NCI-H2107 (cell line): ENCODE measurements around the gene PADI4.
"Not testable (repeated sequence)": the region's sequence is repeated elsewhere in the genome, so short reads cannot be mapped to it uniquely, and the experiment has no call there.

ENCODE experiments used
- DNase-seq: peaks from one replicate; lab custom pipeline; 2025; lab: John Stamatoyannopoulos, UW

Gene PADI4

GRCh38 chr1:17393230-17393629 is 85.2 kb downstream of the PADI4 start:
- DNase-seq, result no peak

GRCh38 chr1:17397910-17398695 is 90.1 kb downstream of the PADI4 start:
- DNase-seq, result no peak

GRCh38 chr1:17400725-17401341 is 92.8 kb downstream of the PADI4 start:
- no peak for DNase-seq

GRCh38 chr1:17401841-17402240 is 93.8 kb downstream of the PADI4 start:
- no peak for DNase-seq

- no peak for DNase-seq
Observed at GRCh38 chr1:17403081-17403480, 95.1 kb downstream of the PADI4 start.

GRCh38 chr1:17404034-17404684 is 96.2 kb downstream of the PADI4 start:
- no peak for DNase-seq

GRCh38 chr1:17404820-17405219 is 96.8 kb downstream of the PADI4 start:
- no peak for DNase-seq

GRCh38 chr1:17405898-17406759 is 98.1 kb downstream of the PADI4 start:
- DNase-seq, result no peak

GRCh38 chr1:17406760-17407475 is 98.9 kb downstream of the PADI4 start:
- not testable (repeated sequence) for DNase-seq

GRCh38 chr1:17407786-17408514 is 100.0 kb downstream of the PADI4 start:
- not testable (repeated sequence) for DNase-seq

- DNase-seq, result no peak
Observed at GRCh38 chr1:17409391-17409811, 101.4 kb downstream of the PADI4 start.

- DNase-seq, result no peak
Observed at GRCh38 chr1:17412093-17412870, 104.3 kb downstream of the PADI4 start.
